GM10248 (cell line): ENCODE data around the gene SCARB1.
"Not testable (repeated sequence)": the region's sequence is repeated elsewhere in the genome, so short reads cannot be mapped to it uniquely, and the experiment has no call there.

Experiments used
- CTCF ChIA-PET: fragments of 300-600 bp; sonication (Branson Sonifier 250); formaldehyde crosslinking; extraction: SDS; loops from one replicate; lab custom pipeline; 2021; ENCODE audit warnings: antibody characterized with exemption; lab: Yijun Ruan, JAX
- POLR2A ChIA-PET: fragments of 350-650 bp; sonication (Branson Sonifier 250); formaldehyde crosslinking; extraction: SDS; loops from one replicate; lab custom pipeline; 2020; ENCODE audit warnings: antibody characterized with exemption; lab: Yijun Ruan, JAX
- DNase-seq: peaks from one replicate; pipeline ENCODE4 v3.0.0; 2012; ENCODE audit errors: extremely low spot score
- CTCF ChIP-seq: IDR thresholded peaks from 2 replicates; pipeline ENCODE4 v1.5.1; 2012; ENCODE audit warnings: mild to moderate bottlenecking, low read depth; ENCODE audit errors: extremely low read depth, missing control alignments, control extremely low read depth

Gene SCARB1

GRCh38 chr12:124896461-124896860 lies 32.8 kb upstream of the SCARB1 start:
- ChIA-PET POLR2A (no interaction called here), CTCF (interaction anchor here (4.7 kb wide), 1 partner anchor 10 kb away, joined by 28 read pairs; no protein-coding TSS in a partner anchor)
- DNase-seq, result no peak
- TF ChIP-seq CTCF, result no peak

- no peak for DNase-seq
- CTCF ChIA-PET, result interaction anchor here (1.0 to 4.7 kb wide), 3 partner anchors 12 to 66 kb away, joined by 3 to 28 read pairs (median 3); no protein-coding TSS in a partner anchor
- no peak for TF ChIP-seq CTCF
- POLR2A ChIA-PET, result no interaction called here
Measured at GRCh38 chr12:124893792-124894516, 30.3 kb upstream of the SCARB1 start.

- DNase-seq, result no peak
- POLR2A ChIA-PET, result no interaction called here
- TF ChIP-seq CTCF, result no peak
- CTCF ChIA-PET, result interaction anchor here (1.2 to 6.4 kb wide), 3 partner anchors 10 to 18 kb away, joined by 3 to 41 read pairs (median 5); no protein-coding TSS in a partner anchor
Measured at GRCh38 chr12:124888260-124888659, 24.6 kb upstream of the SCARB1 start.

- POLR2A ChIA-PET, DNase-seq: not testable (repeated sequence)
- CTCF ChIA-PET, result interaction anchor here (0.9 to 6.4 kb wide), 5 partner anchors 10 to 25 kb away, joined by 3 to 41 read pairs (median 3); no protein-coding TSS in a partner anchor
Measured at GRCh38 chr12:124887766-124888165, 24.1 kb upstream of the SCARB1 start.

GRCh38 chr12:124884587-124885438 lies 21.1 kb upstream of the SCARB1 start:
- TF ChIP-seq CTCF, result no peak
- POLR2A ChIA-PET, result interaction anchor here (1.1 kb wide), 1 partner anchor 22 kb away, joined by 3 read pairs; no protein-coding TSS in a partner anchor

GRCh38 chr12:124883263-124884130 lies 19.8 kb upstream of the SCARB1 start:
- POLR2A ChIA-PET, result no interaction called here
- CTCF ChIA-PET, result interaction anchor here (1.8 kb wide), 1 partner anchor 18 kb away, joined by 5 read pairs; no protein-coding TSS in a partner anchor
- no peak for TF ChIP-seq CTCF
- no peak for DNase-seq

More at GRCh38 chr12:124884587-124885438, 21.1 kb upstream of the SCARB1 start:
- peak; percentile 59 for DNase-seq
- CTCF ChIA-PET, result interaction anchor here (1.0 to 1.8 kb wide), 2 partner anchors 17 to 22 kb away, joined by 5 to 6 read pairs; no protein-coding TSS in a partner anchor
